Spleen (tissue), 3 donors: ENCODE results near the gene PCGF3.

Experiments
- POLR2A ChIP-seq, 3 donors: fragments of 450-650 bp; IDR thresholded peaks; one replicate each; pipeline ENCODE4 v1.5.1; 2017; ENCODE audit warnings: antibody characterized with exemption in 3 of 3, mild to moderate bottlenecking in 1 of 3
- POLR2AphosphoS5 ChIP-seq, 3 donors: sonication (generic); formaldehyde crosslinking; IDR thresholded peaks; one replicate each; pipeline ENCODE4 v1.5.1; 2017; ENCODE audit warnings: antibody characterized with exemption in 3 of 3

DNA sequence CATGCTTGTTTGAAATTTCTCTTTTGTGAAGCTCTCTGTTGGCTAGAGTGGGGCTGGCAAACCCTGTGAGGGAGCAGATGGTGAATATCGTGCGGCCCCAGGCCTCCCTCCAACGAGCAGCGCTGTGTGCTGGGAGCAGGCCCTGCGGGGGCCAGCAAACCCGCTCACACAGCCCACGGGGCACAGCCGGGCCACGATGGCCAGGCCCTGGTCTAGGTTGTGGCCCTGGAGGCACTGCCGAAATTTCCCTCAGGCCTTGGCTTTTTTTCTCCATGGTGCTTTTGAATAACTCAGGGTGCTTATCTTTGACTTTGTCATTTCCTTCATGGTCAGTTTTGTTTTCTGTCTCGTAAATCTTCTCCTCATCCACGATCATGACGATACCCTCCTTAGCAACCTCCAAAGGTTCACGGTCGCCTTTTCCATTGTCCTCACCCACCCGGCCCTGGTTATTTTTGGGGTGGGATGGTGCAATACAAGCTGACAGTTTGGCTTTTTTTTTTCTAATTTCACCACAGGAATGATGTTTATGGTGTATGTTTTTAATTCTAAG lies 20.7 kb downstream of the PCGF3 start:
- TF ChIP-seq POLR2A (IDR thresholded peaks at IDR 0.05) = no peak
- TF ChIP-seq POLR2AphosphoS5 (IDR thresholded peaks at IDR 0.05) = no peak
